Brain microvascular endothelial cell (primary cell): ENCODE data around the gene TCF12.

Source experiments
- DNase-seq: peaks from one replicate; pipeline ENCODE4 v3.0.0-alpha.2; 2020
- H3K27ac ChIP-seq: fragments of 250-450 bp; sonication (Bioruptor Pico); 2 replicates; pipeline ENCODE4 v1.5.1; 2020; ENCODE audit warnings: mild to moderate bottlenecking, moderate library complexity
- H3K27me3 ChIP-seq: fragments of 250-450 bp; sonication (Bioruptor Pico); replicated peaks from 2 replicates; pipeline ENCODE4 v1.5.1; 2020; ENCODE audit warnings: mild to moderate bottlenecking
- H3K36me3 ChIP-seq: fragments of 250-450 bp; sonication (Bioruptor Pico); replicated peaks from 2 replicates; pipeline ENCODE4 v1.5.1; 2020; ENCODE audit warnings: mild to moderate bottlenecking
- H3K4me3 ChIP-seq: 2 replicates; pipeline ENCODE4 v1.5.1; 2011; ENCODE audit warnings: low read depth, mild to moderate bottlenecking, control low read depth, low read length, moderate library complexity
- CTCF ChIP-seq: IDR thresholded peaks from 2 replicates; pipeline ENCODE4 v1.5.1; 2011; ENCODE audit warnings: low read depth, mild to moderate bottlenecking, moderate library complexity, low read length, control low read depth, inconsistent platforms; ENCODE audit errors: missing control alignments
- in situ Hi-C: cut with HindIII; loops from 2 replicates; pipeline ENCODE4 v1.10.0; 2017; ENCODE audit warnings: low sequenced_read_pairs, low pct_ligation_motif_present

The TCF12 gene

GRCh38 chr15:57118013-57118799 lies 199.8 kb downstream of the TCF12 start:
- no peak overlapping the region for H3K27ac ChIP-seq
- no peak overlapping the region for H3K4me3 ChIP-seq
- DNase-seq = peak; percentile 21
- no peak for TF ChIP-seq CTCF
- H3K27me3 ChIP-seq = no peaks in the 10 kb centered on the region
- no peaks in the 10 kb centered on the region for H3K36me3 ChIP-seq
- in situ Hi-C loops = no loop called here

GRCh38 chr15:57122080-57122840 lies 203.8 kb downstream of the TCF12 start:
- in situ Hi-C loops = no loop called here
- no peak overlapping the region for H3K4me3 ChIP-seq

GRCh38 chr15:57124036-57124435 lies 205.6 kb downstream of the TCF12 start:
- TF ChIP-seq CTCF = no peak
- DNase-seq = no peak
- H3K27ac ChIP-seq = no peak overlapping the region
- in situ Hi-C loops = no loop called here
- H3K27me3 ChIP-seq = no peaks in the 10 kb centered on the region
- H3K4me3 ChIP-seq = no peak overlapping the region
- no peaks in the 10 kb centered on the region for H3K36me3 ChIP-seq

More at GRCh38 chr15:57122080-57122840, 203.8 kb downstream of the TCF12 start:
- no peak for TF ChIP-seq CTCF
- Histone ChIP-seq H3K36me3 (no peaks in the 10 kb centered on the region), H3K27ac (no peak overlapping the region), H3K27me3 (no peaks in the 10 kb centered on the region)
- no peak for DNase-seq

- H3K36me3 ChIP-seq = no peaks in the 10 kb centered on the region
- no peak for TF ChIP-seq CTCF
- H3K27me3 ChIP-seq = no peaks in the 10 kb centered on the region
- in situ Hi-C loops = no loop called here
- H3K4me3 ChIP-seq = no peak overlapping the region
- H3K27ac ChIP-seq = no peak overlapping the region
- DNase-seq = no peak
Observed at GRCh38 chr15:57129064-57129463, 210.6 kb downstream of the TCF12 start.

- DNase-seq = no peak
- TF ChIP-seq CTCF = no peak
- Histone ChIP-seq H3K36me3 (no peaks in the 10 kb centered on the region), H3K27ac (no peak overlapping the region), H3K27me3 (no peaks in the 10 kb centered on the region), H3K4me3 (no peak overlapping the region)
- in situ Hi-C loops = no loop called here
Observed at GRCh38 chr15:57130956-57131355, 212.5 kb downstream of the TCF12 start.
